Stimulated activated CD8-positive, alpha-beta memory T cell treated with anti-CD3 and anti-CD28 coated beads, Interleukin-4, amount 100 ng/mL, for 24 hours (primary cell): Measurements from ENCODE around the gene SLC22A6.

Source experiments
- DNase-seq: peaks from one replicate; pipeline ENCODE4 v3.0.0-alpha.2; 2020; ENCODE audit warnings: low read depth

SLC22A6 gene

DNA sequence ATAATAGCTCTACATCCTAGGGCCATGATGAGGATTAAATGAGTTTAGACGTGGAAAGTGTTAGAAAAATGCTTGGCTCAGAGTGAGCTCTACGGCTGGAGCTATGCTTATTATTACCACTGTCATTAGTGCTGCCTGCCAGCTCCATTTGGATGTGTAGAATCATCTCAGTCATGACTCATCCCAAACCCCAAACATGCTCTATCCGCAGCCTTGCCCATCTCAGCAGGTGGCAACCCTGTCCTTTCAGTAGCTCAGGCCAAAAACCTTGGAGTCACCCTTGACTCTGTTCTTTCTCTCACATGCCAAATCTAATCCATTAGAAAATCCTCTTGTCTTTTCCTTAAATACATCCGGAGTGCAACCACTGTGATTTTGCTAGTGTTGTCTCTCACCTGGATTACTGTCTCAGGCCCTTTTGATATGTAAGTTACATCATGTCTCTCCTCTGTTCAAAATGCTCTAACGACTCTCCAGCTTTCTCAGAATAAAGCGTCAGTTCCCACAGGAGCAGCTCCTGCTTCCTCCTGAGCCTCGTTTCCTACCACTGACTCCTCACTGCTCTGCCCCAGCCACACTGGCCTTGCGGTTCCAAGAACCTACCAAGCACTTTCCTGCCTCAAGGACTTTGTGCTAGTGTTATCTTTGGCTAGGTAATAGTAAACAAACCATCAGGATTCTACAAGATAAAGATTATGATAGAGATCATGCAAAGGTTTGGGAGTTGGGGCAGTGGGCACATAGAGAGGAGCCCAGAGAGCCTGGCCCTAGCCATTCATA lies 53.1 kb downstream of the SLC22A6 start:
- no peak for DNase-seq

GRCh38 chr11:62930666-62931065 lies 54.1 kb downstream of the SLC22A6 start:
- no peak for DNase-seq

DNA sequence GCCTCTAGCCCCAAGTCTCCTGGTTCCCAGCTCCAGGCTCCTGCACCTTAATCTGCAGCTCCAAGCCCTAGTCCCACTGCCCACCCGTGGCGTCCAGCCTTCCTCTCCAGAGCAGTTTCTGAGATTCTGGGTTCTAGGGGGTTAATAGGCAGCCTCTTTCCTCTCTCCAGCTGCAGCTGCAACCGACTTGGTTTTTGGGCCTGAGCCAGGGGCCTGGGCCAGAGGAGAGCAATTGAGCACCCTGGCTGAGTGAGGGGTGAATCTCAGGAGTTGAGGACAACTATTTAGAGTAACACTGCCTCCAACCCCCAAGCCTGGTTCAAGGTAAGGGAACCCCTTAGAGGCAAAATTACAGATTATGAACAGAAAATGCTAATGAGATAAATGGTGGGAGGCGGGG lies 54.6 kb downstream of the SLC22A6 start:
- DNase-seq: no peak

DNA sequence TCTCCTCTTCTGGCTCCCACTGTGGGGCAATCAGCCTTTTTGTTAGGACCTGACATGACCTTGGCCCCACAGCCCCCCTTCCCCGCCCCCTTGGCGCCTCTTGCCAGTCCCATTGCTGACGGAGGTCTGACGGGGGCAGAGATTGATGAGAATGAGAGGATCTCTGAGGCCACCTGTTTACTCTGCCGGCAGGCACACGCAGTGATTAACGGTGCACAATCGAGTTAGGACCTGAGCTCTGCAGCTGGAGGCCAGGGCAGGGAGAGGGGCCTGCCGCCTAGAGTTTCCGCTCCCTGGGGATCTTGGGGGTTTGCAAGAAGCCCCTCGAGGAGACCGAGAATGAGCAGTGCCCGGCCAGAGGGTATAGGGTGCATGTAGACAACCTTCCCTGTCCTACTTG lies 56.8 kb downstream of the SLC22A6 start:
- DNase-seq: no peak

- DNase-seq: no peak
Observed at GRCh38 chr11:62926680-62927455, 57.9 kb downstream of the SLC22A6 start.
